GM18870 (cell line): ENCODE measurements around the gene PADI4.

Experiments used
- ATAC-seq: cut with Tn5 transposase; IDR thresholded peaks from one replicate; pipeline ENCODE4 v1.9.1; 2021; ENCODE audit warnings: moderate library complexity; ENCODE audit not compliant: unreplicated experiment

The PADI4 gene

GRCh38 chr1:17346046-17346789, 38.2 kb downstream of the PADI4 start:
- ATAC-seq = no peak

- no peak for ATAC-seq
Measured at GRCh38 chr1:17347769-17348592, 40.0 kb downstream of the PADI4 start.

GRCh38 chr1:17348593-17349234, 40.7 kb downstream of the PADI4 start:
- ATAC-seq = no peak

DNA sequence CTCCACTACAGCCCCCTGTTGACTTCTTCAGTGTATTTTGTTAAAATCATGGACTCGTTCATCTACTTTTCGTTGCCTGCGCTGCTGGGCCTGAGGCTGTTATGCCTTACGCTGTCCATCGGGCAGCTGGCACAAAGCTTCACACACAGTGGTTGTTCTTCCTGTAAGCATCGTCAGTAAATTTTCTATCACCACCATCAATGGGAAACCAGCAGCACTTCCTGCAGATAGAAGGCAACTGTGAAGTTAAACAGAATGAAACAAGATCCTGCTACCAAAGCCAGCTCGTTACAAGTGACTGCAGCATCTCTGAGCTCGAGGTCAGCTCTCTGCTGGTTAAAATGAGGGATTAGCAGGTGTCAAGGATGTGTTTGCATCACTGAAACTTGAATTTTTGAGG, 42.1 kb downstream of the PADI4 start:
- no peak for ATAC-seq

DNA sequence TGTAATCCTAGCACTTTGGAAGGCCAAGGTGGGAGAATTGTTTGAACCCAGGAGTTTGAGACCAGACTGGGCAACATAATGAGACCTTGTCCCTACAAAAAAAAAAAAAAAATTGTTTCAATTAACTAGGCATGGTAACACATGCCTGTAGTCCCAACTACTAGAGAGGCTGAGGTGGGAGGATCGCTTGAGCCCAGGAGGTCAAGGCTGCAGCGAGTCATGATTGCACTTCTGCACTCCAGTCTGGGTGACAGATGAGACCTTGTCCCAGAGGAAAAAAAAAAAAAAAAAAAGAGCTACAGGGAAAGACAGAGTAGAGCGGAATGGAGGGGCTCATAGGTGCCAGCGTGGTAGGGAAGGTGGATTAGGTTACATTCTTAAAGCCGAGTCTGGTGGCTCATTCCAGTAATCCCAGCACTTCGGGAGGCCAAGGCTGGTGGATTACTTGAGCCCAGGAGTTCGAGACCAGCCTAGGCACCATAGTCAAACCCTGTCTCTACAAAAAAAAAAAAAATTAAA, 43.0 kb downstream of the PADI4 start:
- no peak for ATAC-seq

DNA sequence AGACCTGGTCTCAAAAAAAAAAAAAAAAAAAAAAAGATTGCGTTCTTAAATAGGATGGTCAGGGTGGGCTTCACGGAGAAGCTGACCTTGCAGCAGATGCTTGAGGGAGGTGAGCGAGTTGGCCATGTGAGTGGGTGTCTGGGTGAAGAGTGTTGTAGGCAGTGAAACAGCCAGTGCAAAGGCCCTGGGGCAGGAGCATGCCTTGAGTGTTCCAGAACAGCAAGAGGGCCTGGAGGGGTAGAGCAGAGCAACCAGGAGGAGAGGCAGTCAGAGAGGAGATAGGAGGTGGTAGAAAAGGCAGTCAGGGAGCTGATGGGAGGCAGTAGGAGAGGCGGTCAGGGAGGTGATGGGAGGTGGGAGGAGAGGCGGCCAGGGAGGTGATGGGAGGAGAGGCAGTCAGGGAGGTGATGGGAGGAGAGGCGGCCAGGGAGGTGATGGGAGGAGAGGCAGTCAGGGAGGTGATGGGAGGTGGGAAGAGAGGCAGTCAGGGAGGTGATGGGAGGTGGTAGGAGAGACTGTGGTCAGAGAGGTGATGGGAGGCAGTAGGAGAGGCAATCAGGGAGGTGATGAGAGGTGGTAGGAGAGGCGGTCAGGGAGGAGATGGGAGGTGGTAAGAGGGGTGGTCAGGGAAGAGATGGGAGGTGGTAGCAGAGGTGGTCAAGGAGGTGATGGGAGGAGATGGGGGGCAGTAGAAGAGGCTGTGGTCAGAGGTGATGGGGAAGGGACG, 43.8 kb downstream of the PADI4 start:
- ATAC-seq = no peak

- no peak for ATAC-seq
Measured at GRCh38 chr1:17352419-17352909, 44.5 kb downstream of the PADI4 start.

- ATAC-seq = no peak
Measured at GRCh38 chr1:17355898-17356297, 47.9 kb downstream of the PADI4 start.

DNA sequence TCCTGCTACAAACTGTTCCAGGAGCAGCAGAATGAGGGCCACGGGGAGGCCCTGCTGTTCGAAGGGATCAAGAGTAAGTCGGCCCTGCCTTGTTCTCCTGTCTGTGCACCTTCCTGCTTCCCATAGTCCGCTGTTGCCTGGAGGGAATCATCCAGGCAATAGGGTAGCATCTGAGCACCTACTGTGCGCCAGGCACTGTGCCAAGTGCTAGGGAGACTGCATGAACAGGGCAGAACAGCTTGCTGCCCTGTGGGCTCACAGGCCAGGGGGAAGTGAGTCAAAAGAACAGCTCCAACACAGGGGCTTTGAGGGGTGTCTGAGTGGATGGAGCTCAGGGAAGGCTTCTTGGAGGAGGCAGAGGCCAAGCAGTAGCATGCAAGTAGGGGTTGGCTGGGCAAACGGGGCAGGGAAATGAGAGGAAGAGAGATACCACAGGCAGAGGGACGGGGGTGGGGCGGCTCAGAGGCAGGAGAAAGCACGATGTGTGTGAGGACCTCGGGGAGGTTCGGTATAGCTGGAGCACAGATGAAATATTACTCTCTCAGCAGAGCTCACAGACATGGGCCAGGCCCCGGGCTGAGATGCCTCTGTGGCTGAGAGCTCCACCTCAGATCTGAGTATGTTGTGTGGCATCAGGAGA, 48.5 kb downstream of the PADI4 start:
- no peak for ATAC-seq

- ATAC-seq = no peak
Measured at GRCh38 chr1:17358557-17358956, 50.6 kb downstream of the PADI4 start.

- no peak for ATAC-seq
Measured at GRCh38 chr1:17359031-17359430, 51.0 kb downstream of the PADI4 start.

DNA sequence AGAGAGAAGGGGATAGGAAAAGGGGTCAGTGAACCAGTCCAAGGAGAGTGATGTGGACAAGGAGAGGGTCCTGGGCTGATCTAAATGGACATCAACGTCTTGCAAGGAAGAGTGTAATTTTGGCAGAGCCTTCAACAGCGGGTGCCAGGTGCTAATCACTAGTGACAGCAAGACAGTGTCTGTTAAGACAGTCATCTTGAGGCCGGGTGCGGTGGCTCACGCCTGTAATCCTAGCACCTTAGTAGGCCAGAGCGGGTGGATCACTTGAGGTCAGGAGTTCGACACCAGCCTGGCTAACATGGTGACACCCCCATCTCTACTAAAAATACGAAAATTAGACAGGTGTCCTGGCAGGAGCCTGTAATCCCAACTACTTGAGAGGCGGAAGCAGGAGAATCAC, 51.8 kb downstream of the PADI4 start:
- no peak for ATAC-seq

- no peak for ATAC-seq
Measured at GRCh38 chr1:17360272-17360956, 52.4 kb downstream of the PADI4 start.

DNA sequence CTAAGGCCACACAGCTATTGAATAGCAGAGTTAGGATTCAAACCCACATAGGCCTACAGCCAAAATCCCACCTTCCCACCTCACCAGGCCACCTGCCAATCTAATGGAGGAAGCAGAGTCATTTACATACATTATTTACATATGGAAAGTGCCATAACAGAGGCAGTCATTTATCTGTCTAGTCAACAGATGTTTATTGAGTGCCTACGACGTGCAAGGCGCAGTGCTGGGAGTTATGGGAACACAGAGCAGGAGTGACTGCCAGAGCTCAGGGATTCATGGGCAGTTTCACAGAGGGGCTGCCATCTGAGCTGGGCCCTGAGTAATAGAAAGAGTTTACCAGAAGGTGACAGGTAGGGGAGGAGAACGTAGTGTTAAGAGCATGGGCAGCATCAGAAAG, 53.7 kb downstream of the PADI4 start:
- ATAC-seq = no peak

DNA sequence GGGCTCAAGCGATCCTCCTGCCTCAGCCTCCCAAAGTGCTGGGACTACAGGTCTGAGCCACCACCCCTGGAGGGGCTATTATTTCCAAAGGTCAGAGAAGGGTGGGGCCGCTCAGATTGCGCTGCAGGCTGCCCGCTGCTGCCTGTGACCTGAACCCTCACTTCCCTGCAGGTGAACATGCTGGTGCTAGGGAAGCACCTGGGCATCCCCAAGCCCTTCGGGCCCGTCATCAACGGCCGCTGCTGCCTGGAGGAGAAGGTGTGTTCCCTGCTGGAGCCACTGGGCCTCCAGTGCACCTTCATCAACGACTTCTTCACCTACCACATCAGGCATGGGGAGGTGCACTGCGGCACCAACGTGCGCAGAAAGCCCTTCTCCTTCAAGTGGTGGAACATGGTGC, 55.4 kb downstream of the PADI4 start:
- no peak for ATAC-seq

- no peak for ATAC-seq
Measured at GRCh38 chr1:17363771-17364170, 55.8 kb downstream of the PADI4 start.

- ATAC-seq = no peak
Measured at GRCh38 chr1:17365293-17365692, 57.3 kb downstream of the PADI4 start.

DNA sequence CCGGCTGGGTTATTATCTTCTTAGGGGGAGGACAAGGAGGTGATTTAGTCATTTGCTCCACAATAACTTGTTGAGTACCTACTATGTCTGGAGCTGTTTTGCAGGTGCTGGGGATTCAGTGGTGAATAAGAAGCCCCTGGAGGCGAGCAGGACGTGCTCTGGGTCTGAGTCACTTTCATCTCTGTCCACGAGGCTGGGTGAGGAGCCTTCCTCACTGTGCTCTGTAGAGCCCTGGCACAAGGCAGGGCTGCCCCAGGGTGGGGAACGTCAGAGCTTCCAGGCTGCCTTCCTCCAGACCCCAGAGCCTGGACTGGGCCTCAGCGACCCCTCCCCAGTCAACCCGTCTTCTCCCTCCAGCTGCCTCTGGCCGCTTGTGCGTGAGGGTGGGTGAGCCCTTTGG, 61.5 kb downstream of the PADI4 start:
- no peak for ATAC-seq

GRCh38 chr1:17370618-17371017, 62.6 kb downstream of the PADI4 start:
- no peak for ATAC-seq

DNA sequence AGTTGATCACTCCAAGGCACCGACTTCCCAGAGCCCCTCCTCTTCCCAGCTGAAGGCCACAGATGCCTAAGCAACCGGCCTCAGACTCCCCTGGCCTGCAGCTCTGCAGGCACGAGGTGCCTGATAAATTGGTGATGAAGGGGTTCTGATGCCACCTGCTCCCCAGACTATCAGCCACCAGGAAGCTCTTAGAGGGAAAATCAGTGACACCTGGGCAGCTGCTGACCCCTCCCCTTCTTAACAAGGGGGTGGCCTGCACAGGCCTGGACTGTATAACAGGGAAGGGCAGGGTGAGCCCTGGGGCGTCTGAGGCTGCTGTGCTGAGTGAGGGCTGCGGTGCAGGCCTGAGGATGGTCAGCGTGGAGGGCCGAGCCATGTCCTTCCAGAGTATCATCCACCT, 63.9 kb downstream of the PADI4 start, which contains the start of gene PADI6:
TSS of gene PADI6 (plus strand) at position 301 of the 400 bp plus-strand sequence. CDS start at position 351, 50 bp downstream.
- ATAC-seq = no peak
